GM12891 (cell line): Measurements from ENCODE around the gene PANK1. TPM values are rescaled to one million over a fixed set of nuclear protein-coding genes. Genes with fewer than 3 reads are reported as not detected.

Experiments
- DNase-seq: peaks from one replicate; pipeline ENCODE4 v3.0.0; 2011; ENCODE audit warnings: low spot score; ENCODE audit not compliant: insufficient read length
- FAIRE-seq: peaks from 2 replicates; lab custom pipeline; 2011; peaks lifted over from hg19 to GRCh38; lab: Jason Lieb, UNC
- PAX5 ChIP-seq: IDR thresholded peaks from 2 replicates; pipeline ENCODE4 v1.6.1; 2011; ENCODE audit warnings: low read length, moderate library complexity, mild to moderate bottlenecking; ENCODE audit not compliant: insufficient read depth, severe bottlenecking
- POLR2A ChIP-seq: IDR thresholded peaks from 2 replicates; pipeline ENCODE4 v1.6.1; 2011; ENCODE audit warnings: low read depth, low read length, control low read depth
- POLR2AphosphoS5 ChIP-seq: IDR thresholded peaks from 2 replicates; pipeline ENCODE4 v1.6.1; 2011; ENCODE audit warnings: low read depth, low read length, control low read depth
- POU2F2 ChIP-seq: IDR thresholded peaks from 2 replicates; pipeline ENCODE4 v1.6.1; 2011; ENCODE audit warnings: low read depth, mild to moderate bottlenecking, control low read depth, low read length, moderate library complexity
- SPI1 ChIP-seq: IDR thresholded peaks from 2 replicates; pipeline ENCODE4 v1.6.1; 2011; ENCODE audit warnings: low read depth, low read length, control low read depth
- TAF1 ChIP-seq: IDR thresholded peaks from 2 replicates; pipeline ENCODE4 v1.6.1; 2011; ENCODE audit warnings: low read depth, low read length, control low read depth
- polyA plus RNA-seq: library from polyadenylated mRNA; unstranded; fragments of >200 nt; gene quantifications from one replicate; pipeline ENCODE4 v1.2.1, GENCODE V29; 2012; ENCODE audit warnings: low read depth, missing spikeins, inconsistent platforms; ENCODE audit not compliant: missing spikeins

The PANK1 gene
- 2.6 TPM for polyA plus RNA-seq

DNA sequence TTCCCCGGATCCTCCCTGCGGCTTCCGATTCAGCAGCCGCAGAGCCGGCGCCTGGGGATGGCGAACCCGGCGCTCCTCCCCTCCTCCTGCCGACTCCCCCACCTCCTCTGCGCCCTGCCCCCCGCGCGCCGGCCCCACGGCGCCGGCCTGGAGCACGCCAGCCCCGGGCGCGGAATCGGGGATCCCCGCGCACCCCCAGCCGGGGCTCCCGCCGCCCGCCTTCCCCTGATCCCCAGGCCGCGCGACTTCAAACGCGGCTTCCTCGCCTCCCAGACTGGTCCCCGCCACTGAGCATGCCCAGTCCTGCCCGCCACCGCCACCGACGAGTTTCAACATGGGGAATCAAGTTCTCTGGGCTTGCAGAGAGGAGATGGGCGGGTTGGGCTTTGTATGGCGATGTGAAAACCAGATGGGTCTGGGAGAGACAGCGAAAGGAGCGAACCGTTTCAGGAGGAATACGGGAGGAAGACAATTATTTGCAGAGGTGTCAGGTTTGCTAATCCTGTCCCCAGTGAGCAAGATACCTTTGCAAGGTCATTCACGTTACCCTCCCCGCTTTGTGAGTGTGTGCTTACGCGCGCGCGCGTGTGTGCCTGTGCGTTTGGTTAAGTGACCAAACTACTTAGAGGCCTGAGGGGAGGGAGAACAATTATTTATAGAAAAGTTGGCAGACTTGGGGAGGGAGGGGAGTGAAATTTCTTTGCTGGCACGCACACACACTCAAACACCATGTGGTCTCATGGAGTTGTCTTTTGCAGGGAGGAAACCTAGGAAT is at the start of gene PANK1:
TSS of gene PANK1 (minus strand) at position 276 of the 775 bp plus-strand sequence. CDS start 351 bp downstream, outside the sequence.
- FAIRE-seq (no peak), DNase-seq (peak; percentile 53)
- TF ChIP-seq POLR2AphosphoS5 (peak; percentile 41; the same call in 1 of the 2 replicates), TAF1 (peak; percentile 26; the same call in 1 of the 2 replicates), POU2F2 (no peak), PAX5 (no peak), POLR2A (peak; percentile 64; the same call in 1 of the 2 replicates), SPI1 (no peak)

DNA sequence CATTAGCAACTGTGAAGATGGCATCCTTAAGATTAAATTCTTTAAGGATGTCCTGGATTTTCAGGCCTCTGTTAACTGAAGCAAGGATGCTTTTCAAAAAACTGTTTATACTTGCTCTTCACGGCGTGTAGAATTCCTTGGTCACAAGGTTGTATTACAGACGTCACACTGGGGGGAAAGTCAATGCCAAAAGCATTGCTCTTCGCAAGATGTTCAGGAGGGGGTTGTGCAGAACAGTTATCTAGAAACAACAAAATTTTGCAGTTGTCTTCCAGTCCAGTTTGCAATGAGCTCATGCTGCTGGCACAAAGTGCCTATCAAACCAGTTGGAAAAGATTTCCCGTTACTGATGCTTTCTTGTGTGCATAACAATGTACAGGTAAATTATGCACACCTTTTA is 48.1 kb upstream of the PANK1 start:
- TF ChIP-seq TAF1 = no peak
- TF ChIP-seq POU2F2 = no peak
- no peak for TF ChIP-seq POLR2AphosphoS5
- no peak for TF ChIP-seq SPI1
- no peak for TF ChIP-seq PAX5
- no peak for TF ChIP-seq POLR2A
- FAIRE-seq (no peak), DNase-seq (no peak)

DNA sequence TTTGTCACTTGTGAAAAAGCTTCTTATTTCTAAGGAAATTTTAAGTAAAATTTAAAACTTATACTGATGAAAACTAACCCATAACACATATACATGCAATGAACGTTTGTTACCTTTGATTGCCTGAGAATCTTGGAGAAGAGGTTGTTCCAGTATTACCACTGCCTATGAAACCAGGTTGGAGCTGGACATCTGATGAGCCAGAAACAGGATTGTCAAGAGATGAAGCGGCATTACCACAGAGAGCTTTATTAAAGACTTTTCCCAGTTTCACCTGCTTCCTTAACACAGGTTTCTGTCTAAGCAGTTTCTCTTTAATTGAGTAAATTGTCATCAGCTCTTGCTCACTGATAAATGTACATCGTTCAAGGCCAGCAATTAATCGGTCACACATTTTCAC is 47.4 kb upstream of the PANK1 start:
- TF ChIP-seq POLR2AphosphoS5 (no peak), SPI1 (no peak), POU2F2 (no peak), POLR2A (no peak), PAX5 (no peak), TAF1 (no peak)
- FAIRE-seq (no peak), DNase-seq (no peak)

DNA sequence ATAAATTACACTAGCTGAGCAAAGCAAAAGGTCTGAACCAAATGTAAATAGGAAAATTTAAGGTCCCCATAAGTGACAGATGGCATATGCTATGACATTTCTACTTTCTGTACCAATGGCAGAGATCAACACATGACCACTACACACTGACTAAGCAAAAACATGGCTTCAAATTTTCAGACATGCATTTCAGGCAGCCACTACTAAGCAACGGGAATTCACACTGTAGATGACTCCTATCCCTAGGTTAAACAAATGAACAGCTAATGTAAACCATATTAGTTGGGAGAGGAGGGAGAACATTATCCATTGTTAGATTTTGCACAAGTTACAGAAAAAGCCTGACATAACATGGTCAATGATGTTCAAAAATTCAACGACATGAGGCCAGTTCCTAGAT is 45.0 kb upstream of the PANK1 start:
- FAIRE-seq = no peak

DNA sequence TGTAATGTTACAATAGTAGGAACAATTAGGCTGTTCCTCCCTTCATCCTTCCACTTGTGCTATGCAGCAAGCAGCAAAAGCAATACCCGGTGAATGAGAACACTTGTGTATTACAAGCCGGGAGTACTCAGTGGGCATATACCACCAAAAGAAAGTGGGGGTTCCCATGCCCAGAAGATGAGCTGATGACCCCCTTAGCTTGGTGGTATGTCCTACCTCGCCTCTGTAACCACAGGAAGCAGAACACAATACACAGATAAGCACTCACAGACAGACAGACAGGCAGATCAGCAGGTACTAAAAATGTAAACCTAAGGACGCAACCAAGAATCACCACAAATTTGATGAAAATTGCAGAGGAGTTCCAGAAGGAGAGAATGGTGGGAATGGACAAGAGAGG is 40.9 kb upstream of the PANK1 start:
- no peak for FAIRE-seq
- DNase-seq = no peak
- TF ChIP-seq POLR2AphosphoS5 (no peak), PAX5 (no peak), TAF1 (no peak), POU2F2 (no peak), SPI1 (no peak), POLR2A (no peak)

More for the DNA sequence above, 45.0 kb upstream of the PANK1 start:
- no peak for DNase-seq
- TF ChIP-seq PAX5 (no peak), POLR2AphosphoS5 (no peak), SPI1 (no peak), TAF1 (no peak), POU2F2 (no peak), POLR2A (no peak)

DNA sequence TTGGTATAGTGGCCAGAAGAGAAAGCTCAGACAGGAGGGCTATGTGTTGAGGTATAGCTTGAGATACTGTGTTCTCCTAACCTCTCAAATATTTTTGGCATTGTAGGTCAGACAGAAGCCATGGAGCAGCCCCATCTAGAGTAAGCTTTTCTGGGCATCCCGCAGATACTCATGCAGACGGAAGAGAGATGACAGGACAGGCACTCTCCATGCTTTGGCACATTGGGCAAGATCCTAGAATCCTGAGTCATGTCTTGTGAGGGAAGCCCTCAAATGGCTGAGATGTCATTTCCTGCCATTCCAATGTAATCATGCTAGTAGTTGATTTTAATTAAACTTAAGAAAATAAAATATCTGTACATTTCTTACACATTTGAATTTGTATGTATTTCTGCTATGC is 39.6 kb upstream of the PANK1 start:
- DNase-seq (no peak), FAIRE-seq (no peak)
- TF ChIP-seq TAF1 (no peak), PAX5 (no peak), SPI1 (no peak), POLR2AphosphoS5 (no peak), POLR2A (no peak), POU2F2 (no peak)

DNA sequence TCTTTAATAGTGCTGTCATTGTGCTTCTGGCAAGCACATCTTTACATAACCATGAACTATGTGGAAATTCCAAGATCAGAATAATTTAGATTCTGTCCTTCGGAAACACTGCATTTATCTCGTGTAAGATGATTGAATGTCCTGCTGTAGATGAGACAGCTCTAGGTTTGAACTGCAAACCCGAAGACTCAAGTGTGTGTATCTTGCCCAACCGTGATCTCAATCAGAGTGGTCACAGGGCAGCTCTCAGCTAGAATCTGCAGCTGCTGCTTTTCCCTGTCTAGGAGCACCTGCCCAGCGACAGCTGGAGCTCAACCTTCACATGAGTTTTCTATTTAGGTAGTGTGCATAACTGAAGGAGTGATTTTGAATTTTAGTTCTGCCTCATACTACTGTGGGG is 38.8 kb upstream of the PANK1 start:
- FAIRE-seq (no peak), DNase-seq (no peak)
- TF ChIP-seq POU2F2 = no peak
- no peak for TF ChIP-seq POLR2AphosphoS5
- no peak for TF ChIP-seq SPI1
- no peak for TF ChIP-seq PAX5
- TF ChIP-seq POLR2A = no peak
- no peak for TF ChIP-seq TAF1

DNA sequence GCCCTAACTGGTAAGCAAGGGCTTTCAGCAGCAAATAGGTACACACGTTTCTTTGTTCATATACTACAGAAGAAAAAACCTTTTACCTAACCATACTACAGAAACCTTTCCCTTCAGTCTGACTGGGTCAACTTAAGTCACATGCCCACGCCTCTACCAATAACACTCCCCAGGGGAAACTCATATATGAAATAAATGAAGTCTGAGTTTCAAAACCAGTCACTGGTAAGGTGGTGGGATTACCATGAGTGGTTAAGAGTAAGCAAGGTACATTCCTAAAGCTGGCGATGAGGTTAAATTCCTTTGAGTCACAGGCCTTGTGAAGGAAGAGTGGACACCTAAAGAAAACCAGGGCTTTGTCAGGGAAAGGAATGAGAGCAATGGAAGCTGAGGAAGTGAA is 34.9 kb upstream of the PANK1 start:
- FAIRE-seq = no peak
- TF ChIP-seq SPI1 (no peak), PAX5 (no peak), TAF1 (no peak), POLR2A (no peak), POLR2AphosphoS5 (no peak), POU2F2 (no peak)

DNA sequence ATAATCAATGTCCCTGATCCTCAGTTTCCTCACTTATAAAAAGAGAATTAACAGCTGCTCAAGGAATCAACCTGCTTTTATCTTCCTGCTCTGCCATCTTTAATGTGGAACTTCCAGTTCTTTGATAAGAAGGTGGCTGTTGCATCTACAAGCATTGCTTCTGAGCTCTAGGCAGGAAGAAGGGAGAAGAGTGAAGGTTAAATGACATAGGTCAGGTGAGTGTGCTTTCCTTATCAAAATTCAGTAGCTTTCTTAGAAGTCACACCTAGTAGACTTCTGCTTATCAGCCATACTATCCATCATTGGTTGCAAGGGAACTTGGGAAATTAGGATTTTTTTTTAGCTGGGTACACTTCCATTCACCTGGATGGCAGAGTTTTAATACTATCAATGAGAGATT is 32.3 kb upstream of the PANK1 start:
- FAIRE-seq (no peak), DNase-seq (no peak)
- TF ChIP-seq TAF1 (no peak), SPI1 (no peak), POU2F2 (no peak), POLR2A (no peak), PAX5 (no peak), POLR2AphosphoS5 (no peak)

More for the DNA sequence above, 34.9 kb upstream of the PANK1 start:
- DNase-seq = no peak
